Stimulated activated CD8-positive, alpha-beta memory T cell treated with anti-CD3 and anti-CD28 coated beads, Interleukin-2, amount 100 ng/mL, for 48 hours (primary cell): ENCODE results near the gene CAMTA1.
"Not testable (repeated sequence)": the region's sequence is repeated elsewhere in the genome, so short reads cannot be mapped to it uniquely, and the experiment has no call there.

Experiments used
- DNase-seq, 2 donors: peaks; one replicate each; pipeline ENCODE4 v3.0.0-alpha.2; 2020; ENCODE audit warnings: low read depth in 2 of 2

The CAMTA1 gene

GRCh38 chr1:7149080-7149838 lies 364.0 kb downstream of the CAMTA1 start:
- DNase-seq: no peak

- no peak for DNase-seq
Measured at GRCh38 chr1:7150724-7151280, 365.5 kb downstream of the CAMTA1 start.

- no peak for DNase-seq
Measured at GRCh38 chr1:7151978-7152377, 366.7 kb downstream of the CAMTA1 start.

GRCh38 chr1:7152655-7153054 lies 367.4 kb downstream of the CAMTA1 start:
- no peak for DNase-seq

GRCh38 chr1:7153464-7153863 lies 368.2 kb downstream of the CAMTA1 start:
- DNase-seq: no peak

- no peak for DNase-seq
Measured at GRCh38 chr1:7159116-7159781, 374.0 kb downstream of the CAMTA1 start.

- DNase-seq: not testable (repeated sequence)
Measured at GRCh38 chr1:7168554-7168953, 383.3 kb downstream of the CAMTA1 start.

- DNase-seq: no peak
Measured at GRCh38 chr1:7171168-7171567, 385.9 kb downstream of the CAMTA1 start.

GRCh38 chr1:7171574-7171973 lies 386.3 kb downstream of the CAMTA1 start:
- DNase-seq: no peak

GRCh38 chr1:7172804-7173203 lies 387.6 kb downstream of the CAMTA1 start:
- no peak for DNase-seq

- DNase-seq: no peak
Measured at GRCh38 chr1:7174561-7174960, 389.3 kb downstream of the CAMTA1 start.

- DNase-seq: no peak
Measured at GRCh38 chr1:7174980-7175906, 390.0 kb downstream of the CAMTA1 start.

- no peak for DNase-seq
Measured at GRCh38 chr1:7177021-7177420, 391.8 kb downstream of the CAMTA1 start.

GRCh38 chr1:7177438-7178146 lies 392.3 kb downstream of the CAMTA1 start:
- DNase-seq: no peak

- no peak for DNase-seq
Measured at GRCh38 chr1:7178336-7178735, 393.1 kb downstream of the CAMTA1 start.

- no peak for DNase-seq
Measured at GRCh38 chr1:7178741-7179140, 393.5 kb downstream of the CAMTA1 start.

GRCh38 chr1:7185721-7186120 lies 400.5 kb downstream of the CAMTA1 start:
- no peak for DNase-seq

GRCh38 chr1:7186382-7187111 lies 401.3 kb downstream of the CAMTA1 start:
- DNase-seq: no peak

GRCh38 chr1:7187112-7187493 lies 401.8 kb downstream of the CAMTA1 start:
- DNase-seq: no peak

- DNase-seq: no peak
Measured at GRCh38 chr1:7190261-7190660, 405.0 kb downstream of the CAMTA1 start.

GRCh38 chr1:7192453-7192852 lies 407.2 kb downstream of the CAMTA1 start:
- DNase-seq: no peak
